ENCODE measurements around the gene SYPL1. TPM values are rescaled to one million over a fixed set of nuclear protein-coding genes. Genes with fewer than 3 reads are reported as not detected.
A peak's percentile ranks its signal among the peaks of the same experiment; 100 is the strongest.

Gene SYPL1
- total and polyA plus RNA-seq, 9 of the 15 experiments (the other 6 are each of a cell fraction or from before 2014, with no cell fraction given) = 23.8 to 214 (median 70.2) TPM

DNA sequence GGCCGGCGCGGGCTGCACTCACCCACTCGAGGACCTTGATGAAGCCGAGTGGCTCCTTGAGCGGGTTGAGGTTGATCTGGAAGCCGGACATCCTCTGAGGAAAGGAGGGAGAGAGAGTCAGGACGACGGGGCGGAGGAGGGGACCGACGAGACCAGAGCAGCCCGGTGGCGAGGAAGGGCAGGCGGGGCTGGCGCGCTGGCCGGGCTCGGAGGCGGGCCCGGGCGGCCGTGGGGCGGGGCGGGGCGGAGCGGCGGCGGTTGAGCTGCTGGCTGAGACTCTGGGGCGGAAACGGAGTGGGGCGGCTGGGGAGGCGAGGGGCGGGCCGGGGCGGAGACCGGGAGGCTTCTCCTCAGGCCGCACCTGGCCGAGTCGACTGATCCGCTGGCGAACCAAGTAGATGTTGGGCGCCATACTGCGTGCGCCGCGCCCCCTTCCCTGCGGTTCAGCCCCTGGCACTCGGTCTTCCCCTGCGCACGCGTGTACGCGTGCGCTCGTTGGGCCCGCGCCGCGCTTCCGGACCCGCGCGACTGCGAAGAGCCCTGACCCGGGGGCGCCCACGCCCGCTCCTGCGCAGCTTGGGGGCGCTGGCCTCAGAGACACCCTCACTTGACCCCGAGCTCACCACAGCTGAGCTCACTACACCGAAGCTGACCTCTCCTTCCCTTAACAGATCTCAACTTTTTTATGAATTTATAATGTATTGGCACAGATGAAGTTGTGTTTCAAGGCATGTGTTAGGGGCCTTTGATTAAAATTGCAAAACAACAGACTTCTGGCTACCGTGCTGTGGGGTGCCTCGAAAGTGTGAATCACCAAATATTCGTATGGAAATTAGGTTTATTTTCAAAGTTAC lies at the start of gene SYPL1 (continued):
- TF ChIP-seq THAP12 (CRISPR knock-in tag; IDR thresholded peaks at IDR 0.05) (peak; percentile 88), ZBTB9 (CRISPR knock-in tag; IDR thresholded peaks at IDR 0.05) (peak; percentile 82), NBN (IDR thresholded peaks at IDR 0.05; ENCODE audit: low read depth) (no peak; the same call in 1 of the 2 replicates), NRF1 (conservative IDR thresholded peaks at IDR 0.05 in 1 of 2, IDR thresholded peaks at IDR 0.05 in 1 of 2) (peak; percentile 94 to 95), RBBP5 (IDR thresholded peaks at IDR 0.05; ENCODE audit: borderline replicate concordance, insufficient read depth, low read length, poor library complexity, severe bottlenecking) (peak; percentile 45), SIN3B (IDR thresholded peaks at IDR 0.05; ENCODE audit: low read depth) (no peak; the same call in 1 of the 2 replicates), ZNF76 (CRISPR knock-in tag; IDR thresholded peaks at IDR 0.05; ENCODE audit: borderline replicate concordance) (peak; percentile 87; the same call in 1 of the 2 replicates), KLF1 (tag; IDR thresholded peaks at IDR 0.05) (peak; percentile 50), ZFX (CRISPR knock-in tag; IDR thresholded peaks at IDR 0.05) (peak; percentile 90), ZFP91 (CRISPR knock-in tag; IDR thresholded peaks at IDR 0.05) (no peak), NR1H2 (CRISPR knock-in tag; IDR thresholded peaks at IDR 0.05) (peak; percentile 62), ZMIZ1 (IDR thresholded peaks at IDR 0.05; ENCODE audit: low read depth in 2 of 2, low read length in 2 of 2) (peak in 1 of 2 experiments; percentile 61; a peak in 1 of 4 replicates), BRD9 (IDR thresholded peaks at IDR 0.05; ENCODE audit: low read depth, partially characterized antibody) (peak; percentile 34), ZNF311 (CRISPR knock-in tag; IDR thresholded peaks at IDR 0.05) (0 out of 2 replicates have a peak, but pooled peaks have one; percentile 46)
- TF ChIP-seq, protein P1, sequence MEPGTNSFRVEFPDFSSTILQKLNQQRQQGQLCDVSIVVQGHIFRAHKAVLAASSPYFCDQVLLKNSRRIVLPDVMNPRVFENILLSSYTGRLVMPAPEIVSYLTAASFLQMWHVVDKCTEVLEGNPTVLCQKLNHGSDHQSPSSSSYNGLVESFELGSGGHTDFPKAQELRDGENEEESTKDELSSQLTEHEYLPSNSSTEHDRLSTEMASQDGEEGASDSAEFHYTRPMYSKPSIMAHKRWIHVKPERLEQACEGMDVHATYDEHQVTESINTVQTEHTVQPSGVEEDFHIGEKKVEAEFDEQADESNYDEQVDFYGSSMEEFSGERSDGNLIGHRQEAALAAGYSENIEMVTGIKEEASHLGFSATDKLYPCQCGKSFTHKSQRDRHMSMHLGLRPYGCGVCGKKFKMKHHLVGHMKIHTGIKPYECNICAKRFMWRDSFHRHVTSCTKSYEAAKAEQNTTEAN (CRISPR knock-in tag; IDR thresholded peaks at IDR 0.05) = no peak

All from K562 (cell line).